ENCODE measurements around the gene ALK. TPM values are rescaled to one million over a fixed set of nuclear protein-coding genes. Genes with fewer than 3 reads are reported as not detected.

ALK gene
- total RNA-seq, 3 donors from 2014 or later = 0.07 to 2.4 (median 0.09) TPM

DNA sequence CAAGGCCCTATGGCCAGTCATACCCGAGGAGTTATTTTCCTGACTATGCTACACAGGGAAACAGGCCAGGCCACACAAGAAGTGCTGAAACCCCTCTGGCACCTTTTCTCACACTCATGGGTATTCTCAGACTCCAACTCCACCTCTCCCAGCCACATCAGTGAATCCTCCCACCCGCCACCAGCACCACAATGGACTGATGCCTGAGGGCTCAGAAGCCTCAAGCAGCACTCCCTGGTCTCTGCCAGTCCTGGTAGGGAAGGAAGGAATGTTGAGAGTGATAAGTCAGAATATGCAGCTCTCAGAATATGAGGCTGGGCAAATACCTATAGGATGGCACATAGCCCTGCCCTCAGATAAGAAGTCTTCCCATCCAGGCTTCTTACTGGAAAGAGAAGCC lies 391.1 kb downstream of the ALK start:
- Histone ChIP-seq H3K36me3 (ENCODE audit: low read depth) (no peaks in the 10 kb centered on the region), H3K4me1 (ENCODE audit: low read depth) (no peaks in the 10 kb centered on the region)

DNA sequence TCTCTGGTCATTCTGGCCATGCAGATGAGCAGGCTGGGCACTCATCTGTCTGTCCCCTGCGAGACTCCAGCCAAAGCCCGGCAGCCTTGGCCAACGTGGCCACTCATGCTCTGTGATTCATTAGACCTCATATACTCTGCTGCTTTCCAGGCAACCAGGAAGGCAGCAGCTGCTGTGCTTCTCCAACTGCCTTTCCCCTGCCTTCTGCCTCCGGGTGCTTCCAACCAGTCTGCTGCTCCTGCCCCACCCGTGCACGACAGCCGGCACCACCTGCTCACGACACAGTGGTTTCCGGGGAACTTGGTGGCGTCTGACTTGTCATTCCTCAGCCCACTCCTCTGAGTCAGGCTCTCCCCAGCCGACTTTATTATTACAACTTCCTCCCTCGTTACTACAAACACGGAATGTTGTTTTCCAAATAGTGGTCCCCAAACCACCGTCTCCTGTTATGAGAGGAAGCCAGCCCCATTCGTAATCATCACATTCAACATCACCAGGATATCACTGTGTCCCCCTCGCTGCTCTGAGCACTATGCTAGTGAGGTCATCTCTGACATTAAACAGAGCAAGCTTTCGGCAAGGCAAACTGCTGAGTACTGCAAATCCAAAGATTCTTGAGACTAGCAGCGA lies 392.4 kb downstream of the ALK start:
- DNase-seq (peak; percentile 41 to 56 (median 42)), ATAC-seq (peak; percentile 69)
- intact Hi-C loops (cut with DNase I, micrococcal nuclease) = no loop called here
- TF ChIP-seq, protein P1, sequence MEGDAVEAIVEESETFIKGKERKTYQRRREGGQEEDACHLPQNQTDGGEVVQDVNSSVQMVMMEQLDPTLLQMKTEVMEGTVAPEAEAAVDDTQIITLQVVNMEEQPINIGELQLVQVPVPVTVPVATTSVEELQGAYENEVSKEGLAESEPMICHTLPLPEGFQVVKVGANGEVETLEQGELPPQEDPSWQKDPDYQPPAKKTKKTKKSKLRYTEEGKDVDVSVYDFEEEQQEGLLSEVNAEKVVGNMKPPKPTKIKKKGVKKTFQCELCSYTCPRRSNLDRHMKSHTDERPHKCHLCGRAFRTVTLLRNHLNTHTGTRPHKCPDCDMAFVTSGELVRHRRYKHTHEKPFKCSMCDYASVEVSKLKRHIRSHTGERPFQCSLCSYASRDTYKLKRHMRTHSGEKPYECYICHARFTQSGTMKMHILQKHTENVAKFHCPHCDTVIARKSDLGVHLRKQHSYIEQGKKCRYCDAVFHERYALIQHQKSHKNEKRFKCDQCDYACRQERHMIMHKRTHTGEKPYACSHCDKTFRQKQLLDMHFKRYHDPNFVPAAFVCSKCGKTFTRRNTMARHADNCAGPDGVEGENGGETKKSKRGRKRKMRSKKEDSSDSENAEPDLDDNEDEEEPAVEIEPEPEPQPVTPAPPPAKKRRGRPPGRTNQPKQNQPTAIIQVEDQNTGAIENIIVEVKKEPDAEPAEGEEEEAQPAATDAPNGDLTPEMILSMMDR (IDR thresholded peaks at IDR 0.05) = no peak
- Histone ChIP-seq H3K4me1 (ENCODE audit: low read depth) (no peaks in the 10 kb centered on the region), H3K4me3 (no peak overlapping the region), H3K9me3 (no peaks in the 10 kb centered on the region), H3K36me3 (ENCODE audit: low read depth) (no peaks in the 10 kb centered on the region)

More for the DNA sequence above, 391.1 kb downstream of the ALK start:
- TF ChIP-seq, protein P1 (IDR thresholded peaks at IDR 0.05) = no peak
- ATAC-seq (no peak), DNase-seq (no peak)
- H3K9me3 ChIP-seq = no peaks in the 10 kb centered on the region
- H3K4me3 ChIP-seq = no peak overlapping the region
- intact Hi-C loops (cut with DNase I, micrococcal nuclease) = no loop called here

DNA sequence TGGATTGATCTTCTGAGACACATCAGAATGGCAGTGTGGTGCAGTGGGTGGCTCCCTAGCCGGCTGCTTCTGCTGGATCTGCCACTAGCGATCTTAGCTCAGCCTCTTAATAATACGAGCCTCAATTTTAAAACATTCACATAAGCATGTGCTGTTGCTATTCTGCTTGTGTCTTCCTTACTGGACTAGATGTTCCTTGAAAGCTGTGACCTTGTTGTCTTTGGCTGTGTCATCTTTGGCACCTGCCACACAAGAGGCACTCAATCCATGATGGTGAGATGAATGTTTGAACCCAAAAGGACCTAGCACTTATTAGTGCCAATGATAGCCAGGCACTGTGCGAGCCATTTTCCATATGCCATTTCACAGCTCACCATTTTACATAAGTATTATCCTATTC lies 393.0 kb downstream of the ALK start:
- H3K9me3 ChIP-seq = no peaks in the 10 kb centered on the region
- ATAC-seq (no peak), DNase-seq (no peak)
- H3K4me3 ChIP-seq = no peak overlapping the region
- H3K36me3 ChIP-seq (ENCODE audit: low read depth) = no peaks in the 10 kb centered on the region
- H3K4me1 ChIP-seq (ENCODE audit: low read depth) = no peaks in the 10 kb centered on the region
- intact Hi-C loops (cut with DNase I, micrococcal nuclease) = no loop called here
- TF ChIP-seq, protein P1 (IDR thresholded peaks at IDR 0.05) = no peak

- Histone ChIP-seq H3K4me3 (no peak overlapping the region), H3K4me1 (ENCODE audit: low read depth) (no peaks in the 10 kb centered on the region), H3K9me3 (no peaks in the 10 kb centered on the region), H3K36me3 (ENCODE audit: low read depth) (no peaks in the 10 kb centered on the region)
- ATAC-seq (no peak), DNase-seq (no peak)
- TF ChIP-seq, protein P1 (IDR thresholded peaks at IDR 0.05) = no peak
- intact Hi-C loops (cut with DNase I, micrococcal nuclease) = no loop called here
These were observed 393.4 kb downstream of the ALK start for GRCh38 chr2:29527947-29528346.

GRCh38 chr2:29526587-29527586 lies 394.5 kb downstream of the ALK start:
- intact Hi-C loops (cut with DNase I, micrococcal nuclease) = no loop called here
- no peaks in the 10 kb centered on the region for H3K9me3 ChIP-seq
- TF ChIP-seq, protein P1 (IDR thresholded peaks at IDR 0.05) = no peak
- no peak for DNase-seq
- H3K36me3 ChIP-seq (ENCODE audit: low read depth) = no peaks in the 10 kb centered on the region
- no peaks in the 10 kb centered on the region for H3K4me1 ChIP-seq (ENCODE audit: low read depth)
- H3K4me3 ChIP-seq = no peak overlapping the region
- no peak for ATAC-seq

Measured in mucosa of descending colon (tissue), 3 donors.